ENCODE measurements around the gene SDHAF1. TPM values are rescaled to one million over a fixed set of nuclear protein-coding genes. Genes with fewer than 3 reads are reported as not detected.

The SDHAF1 gene
- total RNA-seq, 1 donor from 2014 or later: 16.8 TPM

DNA sequence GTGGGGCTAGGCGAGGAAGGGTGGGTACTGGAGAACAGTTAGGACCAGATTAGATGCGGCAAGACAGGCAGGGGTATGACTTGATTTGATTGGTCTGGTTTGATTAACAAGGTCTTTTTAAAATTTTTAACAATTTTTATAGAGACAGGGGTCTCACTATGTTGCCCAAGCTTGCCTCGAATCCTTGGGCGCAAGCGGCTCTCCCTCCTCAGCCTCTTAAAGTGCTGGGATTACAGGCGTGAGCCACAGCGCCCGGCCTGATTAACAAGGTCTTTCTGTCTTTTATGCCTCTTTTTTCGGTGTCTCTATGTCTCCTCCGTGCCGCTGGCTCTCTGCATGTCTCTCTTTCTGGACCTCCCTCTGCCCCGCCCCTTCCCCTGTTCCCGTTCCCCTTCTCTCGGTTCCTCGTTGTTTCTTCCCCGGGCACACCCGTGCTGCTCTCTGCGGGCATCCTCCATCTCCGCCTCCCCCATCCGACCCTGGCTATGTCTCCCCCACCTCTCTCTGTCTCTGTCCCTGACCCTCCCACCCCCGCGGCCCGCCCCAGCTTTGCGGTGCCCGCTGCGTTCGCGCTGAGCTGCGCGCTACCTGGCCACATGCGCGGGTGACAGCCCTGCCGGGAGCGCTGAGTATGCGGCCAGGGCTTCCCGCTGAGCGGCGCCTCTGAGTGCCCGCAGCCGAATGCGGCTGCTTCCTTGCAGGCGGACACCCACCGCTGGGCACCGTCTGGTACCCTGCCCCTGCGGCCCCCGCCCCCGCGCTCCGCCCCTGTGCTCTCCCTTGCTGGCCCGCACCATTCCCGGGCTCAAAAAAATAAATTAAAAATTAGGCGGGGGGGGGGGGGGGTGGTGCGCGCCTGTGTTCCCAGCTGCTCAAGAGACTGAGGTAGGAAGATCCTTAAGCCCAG is 8.1 kb upstream of the SDHAF1 start:
- intact Hi-C loops (cut with micrococcal nuclease): no loop called here

DNA sequence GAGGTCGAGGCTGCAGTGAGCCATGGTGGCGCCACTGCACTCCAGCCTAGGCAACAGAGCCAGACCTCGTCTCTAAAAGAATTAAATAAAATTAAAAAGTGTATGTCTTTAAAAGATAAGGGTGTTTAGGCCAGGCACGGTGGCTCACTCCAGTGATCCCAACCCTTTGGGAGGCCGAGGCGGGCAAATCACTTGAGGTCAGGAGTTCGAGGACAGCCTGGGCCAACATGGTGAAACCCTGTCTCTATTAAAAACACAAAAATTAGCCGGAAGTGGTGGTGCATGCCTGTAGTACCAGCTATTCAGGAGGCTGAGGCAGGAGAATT is 7.5 kb upstream of the SDHAF1 start:
- intact Hi-C loops (cut with micrococcal nuclease): no loop called here

DNA sequence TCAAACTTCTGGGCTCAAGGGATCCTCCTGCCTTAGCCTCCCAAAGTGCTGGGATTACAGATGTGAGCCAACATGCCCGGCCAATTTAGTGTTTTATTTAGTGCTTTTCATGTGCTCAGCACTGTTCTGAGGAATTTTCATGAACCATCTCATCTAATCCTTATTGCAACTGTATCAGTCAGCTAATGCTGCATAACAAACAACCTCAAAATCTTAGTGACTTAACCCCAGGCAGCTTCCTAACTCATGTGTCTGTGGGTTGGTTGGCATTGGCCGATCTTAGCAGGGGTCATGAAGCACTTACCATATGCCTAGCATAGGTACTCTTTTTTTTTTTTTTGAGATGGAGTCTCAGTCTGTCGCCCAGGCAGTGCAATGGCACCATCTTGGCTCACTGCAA is 6.2 kb upstream of the SDHAF1 start:
- intact Hi-C loops (cut with micrococcal nuclease): no loop called here

DNA sequence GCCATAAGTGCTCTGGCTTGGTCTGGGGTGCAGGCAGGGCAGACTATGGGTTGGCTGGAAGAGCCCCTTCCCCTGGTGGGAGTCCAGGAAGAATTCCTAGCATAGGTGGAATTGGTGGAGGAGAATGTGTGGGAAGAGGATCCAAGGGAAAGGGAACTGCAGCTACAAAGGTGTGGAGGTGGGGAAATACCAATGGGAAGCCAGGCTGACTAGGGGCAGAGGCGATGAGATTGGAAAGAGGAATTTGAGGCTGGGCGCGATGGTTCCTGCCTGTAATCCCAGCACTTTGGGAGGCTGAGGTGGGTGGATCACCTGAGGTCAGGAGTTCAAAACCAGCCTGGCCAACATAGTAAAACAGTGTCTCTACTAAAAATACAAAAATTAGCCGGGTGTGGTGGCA is 4.8 kb upstream of the SDHAF1 start:
- intact Hi-C loops (cut with micrococcal nuclease): loop anchor here (10.0 kb wide), 1 partner anchor 445 kb away; the partner anchor contains the start of gene TMEM147

DNA sequence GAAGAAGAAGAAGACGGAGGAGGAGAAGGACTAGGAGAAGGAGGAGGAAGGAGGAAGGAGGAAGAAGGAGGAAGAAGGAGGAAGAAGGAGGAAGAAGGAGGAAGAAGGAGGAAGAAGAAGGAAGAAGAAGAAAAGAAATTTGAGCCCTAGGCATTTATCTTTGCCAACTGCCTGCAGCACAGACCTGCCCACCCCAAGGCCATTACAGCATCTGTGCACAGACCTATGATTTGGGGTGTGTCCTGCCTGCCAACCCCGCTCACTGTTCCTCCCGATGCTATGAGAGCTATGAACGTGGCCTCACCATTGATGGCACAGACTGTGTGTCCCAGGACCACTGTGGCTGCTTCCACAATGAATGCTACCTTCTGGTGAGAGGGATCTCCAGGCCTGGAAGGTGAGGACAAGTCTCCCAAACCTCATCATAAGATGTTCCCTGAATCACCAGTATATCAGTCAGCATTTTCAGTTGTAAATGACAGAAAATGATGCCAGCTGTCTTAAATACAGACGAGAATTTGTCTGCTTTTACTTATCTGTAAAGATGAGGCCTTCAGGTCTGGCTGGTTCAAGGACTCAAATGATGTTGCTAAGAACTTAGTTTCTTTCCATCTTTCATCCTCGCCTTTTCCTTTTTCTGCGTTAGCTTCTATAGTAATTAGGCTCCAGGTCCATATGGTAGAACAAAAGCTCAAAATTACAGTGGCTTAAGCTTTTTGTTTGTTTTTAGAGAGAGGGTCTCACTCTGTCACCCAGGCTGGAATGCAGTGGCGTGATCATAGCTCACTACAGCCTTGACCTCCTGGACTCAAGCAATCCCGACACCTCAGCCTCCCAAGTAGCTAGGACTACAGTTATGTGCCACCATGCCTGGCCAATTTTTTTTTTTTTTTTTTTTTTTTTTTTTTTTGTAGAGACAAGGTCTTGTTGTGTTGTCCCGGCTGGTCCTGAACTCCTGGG is 3.9 kb upstream of the SDHAF1 start:
- intact Hi-C loops (cut with micrococcal nuclease): loop anchor here (10.0 kb wide), 1 partner anchor 446 kb away; the partner anchor contains the start of gene TMEM147

DNA sequence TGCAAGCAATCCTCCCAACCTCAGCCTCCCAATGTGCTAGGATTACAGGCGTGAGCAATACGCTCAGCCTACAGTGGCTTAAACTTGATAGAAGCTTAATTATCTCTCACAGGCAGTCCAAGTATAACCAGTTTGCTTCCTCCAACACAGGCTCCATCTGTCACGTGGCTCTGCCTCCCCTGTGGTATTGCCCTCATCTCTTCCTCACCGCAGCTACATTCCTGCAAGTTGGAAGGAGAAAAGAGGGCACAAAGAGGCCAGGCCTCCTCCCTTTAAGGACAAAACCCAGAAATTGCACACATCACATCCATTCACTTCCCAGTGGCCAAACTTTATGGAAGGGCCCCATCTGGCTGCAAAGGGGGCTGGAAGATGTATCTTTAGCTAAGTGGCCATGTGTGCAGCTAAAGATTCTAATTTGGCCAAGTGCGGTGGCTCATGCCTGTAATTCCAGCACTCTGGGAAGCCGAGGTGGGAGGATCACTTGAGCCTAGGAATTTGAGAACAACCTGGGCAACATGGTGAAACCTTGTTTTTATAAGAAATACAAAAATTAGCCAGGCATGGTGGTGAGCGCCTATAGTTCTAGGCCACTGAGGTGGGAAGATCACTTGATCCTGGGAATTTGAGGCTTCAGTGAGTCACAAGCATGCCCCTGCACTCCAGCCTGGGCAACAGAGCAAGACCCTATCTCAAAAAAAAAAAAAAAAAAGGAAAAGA is 3.1 kb upstream of the SDHAF1 start:
- intact Hi-C loops (cut with micrococcal nuclease): loop anchor here (10.0 kb wide), 1 partner anchor 447 kb away; the partner anchor contains the start of gene TMEM147

DNA sequence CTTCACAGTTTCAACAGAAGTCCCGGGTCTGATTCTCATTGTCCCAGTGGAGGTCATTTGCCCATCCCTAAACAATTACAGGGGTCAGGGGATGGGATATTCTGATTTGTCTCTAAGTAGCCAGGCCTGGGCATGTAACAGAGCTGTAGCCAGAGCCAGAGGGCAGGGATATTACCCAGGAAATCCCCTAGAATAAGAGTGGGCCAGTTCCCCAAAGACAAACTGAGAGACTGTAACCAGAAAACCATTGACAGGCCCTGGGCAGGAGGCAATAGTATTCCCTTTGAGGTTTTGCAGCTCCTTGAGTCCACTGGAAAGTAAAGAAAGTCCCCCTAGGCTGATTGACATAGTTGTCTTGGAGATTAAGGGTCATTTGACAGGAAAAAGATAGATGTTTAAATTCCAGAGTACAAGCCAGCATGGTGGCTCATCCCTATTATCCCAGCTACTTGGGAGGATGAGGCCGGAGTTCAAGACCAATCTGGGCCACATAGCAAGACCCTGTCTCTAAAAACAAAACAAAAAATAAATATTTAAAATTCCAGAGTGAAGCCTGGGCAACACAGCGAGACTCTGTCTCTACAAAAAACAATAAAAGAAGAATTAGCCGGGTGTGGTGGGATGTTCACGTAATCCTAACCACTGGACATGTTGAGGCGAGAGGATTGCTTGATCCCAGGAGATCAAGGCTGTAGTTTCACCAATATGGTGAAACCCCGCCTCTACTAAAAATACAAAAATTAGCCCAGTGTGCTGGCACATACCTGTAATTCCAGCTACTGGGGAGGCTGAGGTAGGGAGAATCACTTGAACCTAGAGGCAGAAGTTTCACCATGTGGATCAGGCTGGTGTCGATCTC is 1.9 kb upstream of the SDHAF1 start:
- intact Hi-C loops (cut with micrococcal nuclease): loop anchor here (10.0 kb wide), 1 partner anchor 448 kb away; the partner anchor contains the start of gene TMEM147

DNA sequence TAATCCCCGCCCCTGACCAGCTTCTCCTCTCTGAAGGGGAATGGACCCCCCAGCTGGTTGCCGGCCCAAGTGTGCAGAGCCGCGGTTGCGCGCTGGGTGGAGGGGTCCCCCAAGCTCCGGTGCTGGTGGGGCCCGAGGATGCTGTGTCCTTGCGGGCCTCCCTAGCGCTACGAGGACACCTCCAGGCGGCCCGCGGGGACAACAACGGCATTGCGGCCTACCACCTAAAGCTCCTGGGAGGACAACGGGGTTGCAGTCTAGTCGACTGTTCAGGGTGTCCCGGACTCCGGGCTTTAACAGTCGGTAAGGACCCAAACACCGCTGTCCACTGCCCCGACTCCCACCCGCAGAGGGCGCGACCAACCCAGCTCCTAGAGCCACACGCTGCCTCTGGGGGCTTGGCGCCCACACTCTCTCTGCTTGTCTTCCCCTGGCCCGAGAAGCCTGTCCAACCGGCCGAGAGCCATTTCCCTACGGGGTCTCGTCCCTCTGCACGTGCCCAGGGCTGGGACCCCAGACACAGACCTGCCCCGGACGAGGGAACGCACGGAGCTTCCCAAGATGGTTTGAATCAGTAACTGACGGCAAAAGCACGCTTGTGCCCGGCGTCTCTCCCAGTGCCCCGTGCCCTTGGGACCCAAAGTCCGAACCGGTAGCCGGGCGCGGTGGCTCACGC is 927 bp upstream of the SDHAF1 start:
- intact Hi-C loops (cut with micrococcal nuclease): loop anchor here (10.0 kb wide), 1 partner anchor 449 kb away; the partner anchor contains the start of gene TMEM147

DNA sequence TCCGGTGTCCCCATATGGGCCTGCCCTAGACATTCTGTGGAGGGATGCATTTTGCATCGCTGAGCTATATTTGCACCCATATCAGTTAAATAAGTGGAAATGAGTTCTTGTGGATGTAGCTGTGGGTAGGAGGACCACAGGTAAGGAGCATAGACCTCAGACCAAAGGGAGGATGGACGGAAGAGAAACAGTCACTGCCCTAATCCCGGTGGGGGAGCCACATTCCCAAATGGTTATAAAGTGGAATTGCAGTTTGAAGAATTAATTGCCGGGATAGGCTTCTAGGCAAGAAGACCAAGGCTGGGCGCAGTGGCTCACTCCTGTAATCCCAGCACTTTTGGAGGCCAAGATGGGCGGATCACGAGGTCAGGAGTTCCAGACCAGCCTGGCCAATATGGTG is 1.8 kb downstream of the SDHAF1 start:
- intact Hi-C loops (cut with micrococcal nuclease): loop anchor here (10.0 kb wide), 1 partner anchor 452 kb away; the partner anchor contains the start of gene TMEM147

DNA sequence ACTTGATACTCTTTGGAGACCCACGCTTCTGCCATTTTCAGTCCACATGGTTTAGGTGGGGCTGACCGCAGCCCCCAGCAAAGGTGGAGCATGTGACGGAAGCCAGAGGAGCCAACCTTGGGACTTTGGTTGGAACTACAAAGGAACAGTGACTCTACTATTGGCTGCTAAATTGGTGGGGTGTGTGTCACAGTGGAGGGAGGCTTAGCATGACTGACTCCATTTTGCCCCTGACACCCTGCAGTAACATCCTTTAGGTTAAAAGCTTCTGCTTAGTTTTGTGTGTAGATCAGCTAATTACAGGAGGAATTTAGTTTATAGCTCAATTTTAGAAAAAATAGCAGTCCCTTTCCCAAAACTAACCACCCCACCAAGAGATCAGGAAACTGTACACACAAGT is 6.6 kb downstream of the SDHAF1 start:
- intact Hi-C loops (cut with micrococcal nuclease): no loop called here

DNA sequence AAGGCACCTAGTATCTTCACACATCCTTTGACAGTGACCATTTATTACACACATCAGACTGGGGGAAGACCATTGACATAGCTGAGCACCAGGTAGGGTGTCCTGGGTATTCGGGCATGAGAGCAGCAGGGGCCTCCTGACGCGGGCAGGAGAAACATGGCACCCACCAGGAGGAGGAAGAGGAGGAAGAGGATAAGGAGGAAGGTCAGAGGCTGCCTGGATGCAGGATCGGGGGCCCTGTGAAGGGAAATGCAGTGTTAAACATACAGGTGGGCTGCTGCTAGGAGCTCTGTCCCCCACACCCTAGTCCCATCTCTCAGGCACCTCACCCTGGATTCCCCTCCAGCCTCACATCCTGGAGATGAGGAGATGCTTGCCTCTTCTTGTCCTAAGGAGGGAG is 8.3 kb downstream of the SDHAF1 start:
- intact Hi-C loops (cut with micrococcal nuclease): no loop called here

DNA sequence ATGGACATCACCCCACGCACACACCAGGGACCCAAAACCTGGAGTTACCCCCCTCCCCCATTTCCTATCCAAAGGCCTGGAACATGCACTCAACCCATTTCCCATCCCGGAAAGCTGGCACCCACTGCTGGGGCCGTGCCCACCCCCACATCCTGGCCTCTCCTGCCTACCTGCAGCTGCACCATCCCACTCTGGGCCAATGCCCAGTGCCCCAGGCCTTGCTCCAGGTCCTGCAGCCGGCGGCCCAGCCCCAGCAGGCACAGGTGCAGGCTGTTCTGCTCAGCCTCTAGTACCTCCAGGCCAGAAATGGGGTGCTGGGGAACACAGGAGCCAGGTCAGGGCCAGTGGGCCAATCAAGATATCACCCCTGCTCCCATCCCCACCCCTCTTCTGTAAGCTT is 12.0 kb downstream of the SDHAF1 start:
- intact Hi-C loops (cut with micrococcal nuclease): no loop called here

DNA sequence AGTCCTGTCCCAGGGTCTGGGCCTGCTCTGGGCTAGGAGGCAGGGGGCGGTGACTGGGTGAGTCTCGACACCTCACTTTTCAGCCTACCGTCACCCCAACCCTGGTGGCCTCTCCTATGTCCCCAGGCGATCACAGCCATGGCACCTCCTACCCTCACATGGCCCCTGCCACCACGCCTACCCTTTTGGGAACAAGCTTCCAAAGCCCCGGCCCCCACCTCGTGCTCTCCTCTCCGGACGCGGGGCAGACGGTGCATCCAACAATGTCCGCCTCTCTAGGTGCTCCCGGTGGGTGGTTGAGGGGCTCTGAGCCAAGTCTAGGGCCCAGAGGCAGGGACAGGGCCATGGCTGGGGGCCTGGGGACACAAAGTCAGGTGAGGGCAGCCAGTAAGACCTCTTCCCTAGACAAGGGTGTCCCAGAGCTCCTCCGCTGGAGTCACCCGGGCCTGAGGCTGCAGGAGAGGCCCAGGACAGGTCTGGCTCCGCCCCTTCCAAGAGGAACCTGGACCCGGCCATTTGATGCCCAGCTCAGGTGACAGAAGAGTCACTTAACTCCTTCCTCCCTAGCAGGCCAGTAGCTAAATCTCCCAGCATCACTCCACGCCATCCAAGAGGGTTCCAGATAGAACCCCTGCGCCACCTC is 13.5 kb downstream of the SDHAF1 start, which contains the start of gene SYNE4:
SYNE4 (minus strand) TSS at position 478 of the 643 bp plus-strand sequence; CDS start at position 346, 132 bp downstream.
- intact Hi-C loops (cut with micrococcal nuclease): no loop called here

DNA sequence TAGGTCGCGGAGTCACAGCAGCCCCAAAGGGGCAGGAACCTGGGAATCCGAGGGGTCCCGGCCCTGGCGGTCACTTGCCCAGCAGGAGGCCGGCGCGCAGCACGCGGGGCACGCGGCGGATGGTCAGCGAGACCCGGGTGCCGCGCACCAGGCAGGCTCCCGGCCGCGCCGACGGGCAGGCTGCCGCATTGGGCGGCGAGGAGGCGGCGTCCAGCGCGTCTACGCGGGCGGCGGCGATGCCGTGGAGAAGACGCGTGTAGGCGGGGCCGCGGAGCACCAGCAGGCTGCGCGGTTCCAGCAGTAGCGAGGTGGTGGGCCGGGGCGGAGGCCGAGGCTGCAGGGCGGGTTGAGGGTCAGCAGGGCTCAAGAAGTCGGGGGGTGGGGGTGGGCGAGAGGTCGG is 14.2 kb downstream of the SDHAF1 start:
- intact Hi-C loops (cut with micrococcal nuclease): loop anchor here (1.0 kb wide), 1 partner anchor 45 kb away; the partner anchor contains the start of genes THAP8 and WDR62

DNA sequence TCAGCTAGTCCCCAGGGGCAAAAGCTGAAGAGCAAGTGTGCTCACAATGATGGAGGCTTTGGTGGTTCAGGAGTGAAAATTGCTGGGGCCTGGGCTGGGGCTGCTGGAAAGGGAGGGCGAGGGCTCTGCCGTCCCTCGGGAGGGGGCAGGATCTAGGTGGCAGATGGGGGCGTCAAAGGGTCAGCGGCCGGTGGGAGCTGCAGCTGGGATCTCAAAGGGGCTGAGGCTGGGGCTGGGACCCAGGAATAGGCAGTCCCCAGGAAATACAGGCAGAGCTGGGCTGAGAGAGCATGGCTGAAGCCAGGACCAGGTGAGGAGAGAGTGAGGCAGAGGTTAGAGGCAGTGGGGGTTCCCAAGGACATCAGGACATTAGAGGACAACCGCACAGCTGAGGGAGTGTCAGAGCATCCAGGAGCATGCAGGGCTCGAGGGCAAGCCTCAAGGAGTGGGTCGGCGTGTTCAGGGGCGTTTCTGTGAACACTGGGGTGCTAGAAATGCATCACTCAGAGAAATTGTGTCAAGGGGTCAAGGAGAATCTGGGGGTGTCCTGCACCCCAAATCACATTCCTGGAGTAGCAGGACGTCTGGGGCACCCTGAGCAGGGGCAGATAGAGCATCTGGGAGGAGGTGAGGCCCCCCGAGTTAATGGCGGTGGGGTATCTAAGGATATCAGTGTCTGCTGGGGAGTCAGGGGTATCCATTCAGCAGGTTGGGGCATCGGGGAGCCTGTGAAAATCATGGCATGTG is 14.8 kb downstream of the SDHAF1 start:
- intact Hi-C loops (cut with micrococcal nuclease): loop anchor here (1.0 kb wide), 1 partner anchor 44 kb away; the partner anchor contains the start of genes THAP8 and WDR62

DNA sequence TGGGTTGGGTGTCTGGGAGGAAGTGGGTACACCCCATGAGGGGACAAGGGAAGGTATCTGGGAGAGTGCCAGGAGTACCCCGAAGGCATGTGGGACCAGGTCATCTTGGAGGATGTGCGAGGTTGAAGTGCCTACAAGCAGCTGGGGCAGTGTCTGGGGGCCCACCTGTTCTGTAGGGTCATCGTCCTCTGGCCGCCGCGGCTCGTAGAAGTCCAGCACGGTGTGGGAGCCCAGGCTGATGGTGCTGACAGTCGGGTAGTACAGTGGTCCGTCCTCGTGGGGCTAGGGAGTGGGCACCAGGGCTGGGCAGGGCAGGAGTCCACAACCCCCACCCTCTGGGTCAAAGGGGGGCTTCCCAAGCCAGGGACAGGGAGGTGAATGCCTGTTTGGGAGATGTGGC is 15.4 kb downstream of the SDHAF1 start:
- intact Hi-C loops (cut with micrococcal nuclease): no loop called here

DNA sequence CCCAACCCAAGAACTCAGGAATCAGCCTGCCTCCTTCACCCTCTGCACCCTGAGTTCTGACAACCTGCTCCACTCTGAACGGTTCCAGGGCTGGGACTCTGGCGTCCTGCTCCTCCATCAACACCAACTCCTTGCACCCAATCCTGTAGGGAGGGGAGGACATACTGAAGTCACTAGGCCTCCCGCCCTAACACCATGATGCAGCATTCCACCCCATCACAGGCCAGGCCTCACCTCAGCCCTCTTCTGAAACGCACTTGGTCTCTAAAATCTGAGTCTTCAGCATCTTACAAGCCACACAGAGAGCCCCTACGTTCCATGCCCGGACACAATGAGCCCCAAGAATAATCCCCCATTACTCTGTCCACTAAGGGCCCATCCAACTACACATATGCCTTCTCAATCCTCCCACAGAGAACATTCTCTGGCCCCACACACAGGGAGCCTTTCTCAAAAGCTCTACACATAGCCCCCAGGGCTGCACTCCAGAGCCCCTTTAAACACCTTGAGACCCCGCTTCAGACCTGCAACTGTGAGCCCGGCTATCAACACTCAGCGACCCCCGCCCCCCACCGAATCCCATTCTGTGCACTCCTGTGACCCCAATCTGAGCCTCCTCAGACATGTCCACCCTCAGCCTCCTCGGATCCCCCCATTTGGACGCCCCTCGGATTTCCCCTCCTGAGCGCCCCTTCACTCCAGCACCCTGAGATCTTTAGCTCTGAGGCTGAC is 18.5 kb downstream of the SDHAF1 start:
- intact Hi-C loops (cut with micrococcal nuclease): loop anchor here (1.0 to 2.0 kb wide), 16 partner anchors 18 to 385 kb away; partner anchors contain the start of genes ARHGAP33, CLIP3, COX6B1 and LIN37

Measured in T-helper 1 cell treated with Interleukin-12 subunit alpha and Interleukin-12 subunit beta and Interleukin-4 antibody, amounts not matched to agents 30 ng/mL and 1 ng/mL, for 36 hours (primary cell).